GM18508 (cell line): Measurements from ENCODE around the gene HMBS.
"Not testable (repeated sequence)": the region's sequence is repeated elsewhere in the genome, so short reads cannot be mapped to it uniquely, and the experiment has no call there.

Source experiments
- ATAC-seq: cut with Tn5 transposase; IDR thresholded peaks from one replicate; pipeline ENCODE4 v1.9.1; 2021; ENCODE audit warnings: moderate number of reproducible peaks; ENCODE audit not compliant: insufficient read depth, unreplicated experiment

Gene HMBS

GRCh38 chr11:119084663-119085436, at the start of gene HMBS:
Gene HMBS (plus strand): TSS chr11:119084881. CDS start chr11:119085034, 153 bp downstream.
- ATAC-seq: peak; percentile 71

DNA sequence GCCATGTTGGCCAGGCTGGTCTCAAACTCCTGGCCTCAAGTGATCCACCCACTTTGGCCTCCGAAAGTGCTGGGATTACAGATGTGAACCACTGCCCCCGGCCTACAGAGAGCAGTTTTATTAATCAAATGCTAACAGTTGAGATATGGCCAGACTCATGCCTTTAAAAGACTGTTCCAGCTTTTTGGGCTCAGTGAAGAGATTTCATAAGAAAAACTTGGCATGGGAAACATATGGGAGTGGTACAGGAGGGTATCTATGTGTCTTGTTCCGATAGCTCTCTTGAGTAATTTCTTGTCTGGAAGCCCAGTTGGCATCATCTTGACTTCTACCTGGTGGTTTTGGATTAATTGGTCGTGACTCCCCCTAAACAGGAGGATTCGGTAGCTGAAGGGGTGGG, 45.8 kb upstream of the HMBS start:
- ATAC-seq: no peak

DNA sequence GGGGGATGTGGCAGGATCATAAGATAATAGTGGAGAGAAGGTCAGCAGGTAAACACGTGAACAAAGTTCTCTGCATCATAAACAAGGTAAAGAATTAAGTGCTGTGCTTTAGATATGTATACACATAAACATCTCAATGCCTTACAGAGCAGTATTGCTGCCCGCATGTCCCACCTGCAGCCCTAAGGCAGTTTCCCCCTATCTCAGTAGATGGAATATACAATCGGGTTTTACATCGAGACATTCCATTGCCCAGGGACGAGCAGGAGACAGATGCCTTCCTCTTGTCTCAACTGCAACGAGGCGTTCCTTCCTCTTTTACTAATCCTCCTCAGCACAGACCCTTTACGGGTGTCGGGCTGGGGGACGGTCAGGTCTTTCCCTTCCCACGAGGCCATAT, 45.2 kb upstream of the HMBS start:
- not testable (repeated sequence) for ATAC-seq

- ATAC-seq: no peak
These were observed 42.7 kb upstream of the HMBS start for GRCh38 chr11:119041821-119042514.

GRCh38 chr11:119042927-119043326, 41.8 kb upstream of the HMBS start:
- no peak for ATAC-seq

DNA sequence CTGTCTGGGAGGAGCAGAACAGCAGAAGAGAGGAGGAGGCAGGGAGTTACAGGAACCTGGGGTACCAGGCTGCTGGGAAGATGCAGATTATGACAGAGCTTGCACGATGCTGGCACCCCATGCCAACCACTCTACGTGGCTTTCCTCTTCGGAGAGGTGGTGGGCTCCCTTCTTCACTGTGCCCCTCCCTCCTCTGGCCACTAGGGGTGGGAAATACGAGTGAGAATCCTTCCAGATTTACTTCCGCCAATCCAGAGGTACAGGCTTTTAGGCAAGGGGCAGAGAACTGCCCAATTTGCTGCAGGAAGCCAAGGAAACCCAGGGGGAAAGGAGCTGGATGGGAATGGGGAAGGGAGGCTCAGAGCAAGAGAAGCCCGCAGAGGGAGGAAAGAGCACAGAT, 40.0 kb upstream of the HMBS start:
- ATAC-seq: no peak

DNA sequence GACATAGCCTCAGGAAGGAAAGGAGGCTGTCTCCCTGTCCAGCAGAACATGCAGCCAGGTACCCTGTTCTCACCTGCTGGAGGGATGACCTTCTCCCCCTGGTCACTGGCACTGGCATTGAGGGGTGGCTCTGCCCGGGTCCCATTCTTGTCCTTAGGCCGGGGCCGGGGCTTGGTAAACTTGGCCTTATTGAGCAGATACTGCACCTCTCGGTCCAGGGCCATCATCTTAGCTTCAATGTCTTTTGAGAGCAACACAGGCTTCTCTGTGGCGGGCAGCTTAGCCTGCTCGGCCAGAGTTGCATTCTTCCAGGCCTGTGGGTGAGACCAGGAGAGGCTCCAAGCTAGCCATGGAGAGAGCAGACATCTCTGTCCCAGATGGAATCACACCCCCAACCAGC, 38.2 kb upstream of the HMBS start:
- ATAC-seq: no peak

- ATAC-seq: no peak
These were observed 37.5 kb upstream of the HMBS start for GRCh38 chr11:119047205-119047604.

DNA sequence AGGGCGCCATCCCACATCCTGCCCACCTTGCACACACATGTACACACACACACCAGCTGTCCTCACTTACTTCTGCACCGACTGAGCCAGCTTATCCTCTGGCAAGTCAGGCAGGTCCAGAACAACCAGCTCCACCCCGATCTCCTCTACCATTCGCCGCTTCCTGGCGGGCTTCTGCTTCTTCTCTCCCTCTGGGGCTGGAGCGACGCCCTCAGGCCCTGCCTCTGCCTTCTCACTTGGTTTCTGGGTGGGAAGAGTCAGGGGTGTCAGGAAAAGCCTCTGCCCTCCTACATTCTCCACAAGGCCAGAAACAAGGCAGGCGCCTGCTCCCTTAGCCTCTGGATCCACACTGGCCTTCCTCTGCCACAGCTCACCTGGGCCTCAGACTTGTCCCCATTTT, 36.0 kb upstream of the HMBS start:
- ATAC-seq: no peak

DNA sequence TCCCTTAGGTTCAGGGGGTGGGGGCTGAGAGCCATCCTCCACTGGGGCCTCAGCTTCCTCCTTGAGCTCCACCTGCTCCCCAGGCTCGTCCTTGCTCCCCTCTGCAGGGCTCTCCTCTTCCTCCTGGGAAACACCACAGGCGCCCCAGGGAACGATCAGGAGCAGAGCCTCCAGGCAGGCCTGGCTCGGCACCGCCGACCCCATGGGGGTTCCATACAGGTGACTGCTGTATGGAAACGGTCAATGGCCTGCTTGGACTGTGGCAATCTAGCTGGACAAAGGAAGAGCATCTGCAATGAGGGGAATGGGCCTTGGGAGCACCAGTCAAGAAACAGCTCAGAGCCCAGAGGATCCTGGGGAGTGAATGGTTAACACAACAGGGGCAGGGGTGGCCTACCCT, 35.6 kb upstream of the HMBS start:
- no peak for ATAC-seq

DNA sequence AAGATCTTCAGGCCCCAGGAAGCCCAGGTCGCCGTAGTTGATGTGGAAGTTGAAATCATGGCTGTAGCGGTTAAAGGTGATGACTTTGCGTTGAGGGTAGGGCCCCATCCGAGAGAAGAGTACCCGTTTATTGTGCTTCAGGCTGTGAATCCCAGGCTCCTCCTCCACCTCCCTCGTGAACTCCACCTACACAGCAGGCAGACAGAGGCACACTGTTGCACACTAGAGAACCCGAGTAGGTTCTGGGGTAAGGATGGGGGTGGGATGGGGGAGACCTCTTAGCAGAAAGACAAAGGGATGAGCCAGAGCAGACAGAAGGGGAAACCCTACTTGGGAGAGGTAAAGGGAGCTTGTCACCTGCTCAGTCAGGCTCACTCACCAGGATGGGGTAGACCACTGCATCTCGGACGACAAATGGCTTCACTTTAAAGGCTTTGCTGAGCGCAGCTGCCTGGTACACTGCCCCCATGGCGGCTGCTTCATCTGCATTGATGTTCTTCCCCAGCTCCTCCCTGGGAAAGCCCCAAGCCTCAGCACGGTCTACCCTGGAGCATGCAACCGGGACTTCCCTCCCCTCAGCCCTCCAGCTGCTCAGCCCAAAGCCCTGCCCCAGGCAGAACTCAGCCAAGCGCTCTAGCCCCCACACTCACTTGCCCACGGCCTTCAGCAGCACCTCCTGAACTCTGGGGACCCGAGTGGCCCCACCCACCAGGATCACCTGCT, 33.1 kb upstream of the HMBS start:
- peak; percentile 52 for ATAC-seq

DNA sequence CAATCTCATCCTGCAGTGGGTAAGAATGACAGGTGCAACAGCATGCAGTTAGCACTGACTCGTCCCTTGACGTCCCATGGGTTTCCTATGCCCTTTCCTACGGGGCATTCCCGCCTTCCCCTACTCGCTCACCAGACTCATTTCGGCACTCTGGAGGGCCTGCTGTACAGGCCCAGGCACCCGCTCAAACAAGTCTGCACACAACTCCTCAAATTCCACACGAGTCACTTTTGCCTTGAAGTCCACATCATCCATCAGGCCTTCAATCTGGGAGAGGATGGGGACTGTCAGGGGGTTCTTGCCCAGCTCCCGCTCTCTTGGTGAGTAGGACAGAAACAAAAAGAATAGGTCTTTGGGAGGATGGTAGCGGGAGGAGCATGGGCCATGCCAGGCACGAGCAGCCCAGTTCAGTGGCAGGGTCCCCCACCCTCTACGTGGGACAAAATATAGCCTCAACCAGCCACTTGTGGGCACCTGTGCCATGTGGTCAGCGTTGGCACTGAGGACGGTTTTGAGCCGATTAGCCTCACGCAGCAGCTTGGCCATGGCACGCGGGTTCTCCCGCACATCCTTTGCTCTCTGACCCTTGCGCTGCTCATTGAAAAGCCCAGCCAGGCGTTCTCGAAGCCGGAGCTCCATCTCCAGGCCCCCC, 32.4 kb upstream of the HMBS start:
- no peak for ATAC-seq

GRCh38 chr11:119054418-119054817, 30.3 kb upstream of the HMBS start:
- ATAC-seq: no peak

- ATAC-seq: no peak
These were observed 28.8 kb upstream of the HMBS start for GRCh38 chr11:119055901-119056300.

- no peak for ATAC-seq
These were observed 28.2 kb upstream of the HMBS start for GRCh38 chr11:119056421-119056999.

DNA sequence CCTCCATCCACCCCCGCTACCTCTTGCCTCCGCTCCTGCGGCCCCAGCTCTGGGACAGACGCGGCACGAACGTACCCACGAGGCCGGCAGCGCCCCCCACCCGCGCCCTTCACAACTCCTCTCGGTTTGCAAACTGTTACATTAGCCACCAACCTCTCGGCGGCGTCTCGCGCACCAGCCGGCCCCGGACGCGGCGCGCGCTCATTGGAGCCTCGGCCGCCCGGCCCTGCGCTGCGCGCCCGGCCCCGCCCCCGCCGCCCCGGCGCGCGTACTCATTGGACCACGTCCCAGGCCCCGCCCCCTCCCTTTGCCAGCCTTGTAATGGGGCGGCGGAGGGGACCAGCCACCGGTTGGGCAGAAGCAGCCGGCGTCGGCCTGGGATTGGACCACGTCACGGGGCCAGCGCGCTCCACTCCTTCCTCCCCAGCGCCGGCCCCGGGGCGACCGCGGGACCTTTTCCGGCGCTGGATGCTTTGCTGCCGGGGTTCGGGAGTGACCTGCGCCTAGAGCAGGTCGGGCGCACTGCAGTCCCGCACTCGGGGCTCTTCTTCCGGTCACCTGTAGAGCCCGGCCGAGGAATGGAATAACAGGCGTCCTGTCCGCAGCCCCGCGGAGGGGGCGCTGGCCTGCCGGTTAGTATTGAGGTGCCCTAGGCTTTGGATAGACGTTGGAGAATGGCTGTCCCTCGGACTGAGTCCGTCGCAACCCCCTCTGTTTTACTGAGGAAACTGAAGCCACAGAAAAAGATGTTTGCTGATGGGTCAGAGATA, 27.5 kb upstream of the HMBS start, which contains the start of gene HYOU1:
Gene HYOU1, minus strand, starts transcription at position 206 of the 770 bp plus-strand sequence. CDS start 1,045 bp downstream, outside the sequence.
- peak; percentile 51 for ATAC-seq

GRCh38 chr11:119059128-119059527, 25.6 kb upstream of the HMBS start:
- not testable (repeated sequence) for ATAC-seq

- ATAC-seq: no peak
These were observed 23.4 kb upstream of the HMBS start for GRCh38 chr11:119061256-119061655.

GRCh38 chr11:119062779-119063178, 21.9 kb upstream of the HMBS start:
- no peak for ATAC-seq
